ENCODE measurements around the gene BDP1. TPM values are rescaled to one million over a fixed set of nuclear protein-coding genes. Genes with fewer than 3 reads are reported as not detected.

The BDP1 gene
- total RNA-seq, 1 experiment from 2014 or later = 20.0 TPM

DNA sequence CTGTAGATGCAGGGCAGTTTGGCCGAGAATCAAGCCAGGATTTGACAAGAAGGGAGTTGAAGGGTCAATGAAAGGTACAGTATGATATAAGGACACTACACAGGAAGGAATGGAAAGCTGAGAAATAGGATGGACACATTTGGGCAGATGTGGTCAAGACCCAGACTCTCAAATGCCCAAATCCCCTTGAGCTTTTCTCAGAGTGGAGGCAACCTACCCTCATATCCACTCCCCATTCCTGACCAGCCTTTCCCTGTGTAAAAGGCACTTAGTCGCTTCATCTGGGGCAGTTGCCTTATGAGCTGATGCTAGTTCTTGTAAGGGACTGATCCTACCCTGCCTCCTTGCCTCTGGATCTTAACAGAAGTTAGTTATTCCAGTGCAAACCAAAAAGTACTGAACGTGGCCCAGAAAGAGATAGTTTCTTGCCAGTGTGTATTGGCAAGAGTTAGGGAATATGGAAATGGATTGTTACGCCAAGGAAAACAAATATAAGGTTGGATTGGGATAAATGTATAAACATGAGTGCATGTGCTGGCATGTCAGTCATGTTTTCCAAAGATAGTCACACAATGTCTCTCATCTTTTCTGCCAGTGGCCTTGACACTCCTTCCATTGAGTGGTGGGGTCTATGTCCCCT, 127.6 kb downstream of the BDP1 start:
- TF ChIP-seq, protein P1, sequence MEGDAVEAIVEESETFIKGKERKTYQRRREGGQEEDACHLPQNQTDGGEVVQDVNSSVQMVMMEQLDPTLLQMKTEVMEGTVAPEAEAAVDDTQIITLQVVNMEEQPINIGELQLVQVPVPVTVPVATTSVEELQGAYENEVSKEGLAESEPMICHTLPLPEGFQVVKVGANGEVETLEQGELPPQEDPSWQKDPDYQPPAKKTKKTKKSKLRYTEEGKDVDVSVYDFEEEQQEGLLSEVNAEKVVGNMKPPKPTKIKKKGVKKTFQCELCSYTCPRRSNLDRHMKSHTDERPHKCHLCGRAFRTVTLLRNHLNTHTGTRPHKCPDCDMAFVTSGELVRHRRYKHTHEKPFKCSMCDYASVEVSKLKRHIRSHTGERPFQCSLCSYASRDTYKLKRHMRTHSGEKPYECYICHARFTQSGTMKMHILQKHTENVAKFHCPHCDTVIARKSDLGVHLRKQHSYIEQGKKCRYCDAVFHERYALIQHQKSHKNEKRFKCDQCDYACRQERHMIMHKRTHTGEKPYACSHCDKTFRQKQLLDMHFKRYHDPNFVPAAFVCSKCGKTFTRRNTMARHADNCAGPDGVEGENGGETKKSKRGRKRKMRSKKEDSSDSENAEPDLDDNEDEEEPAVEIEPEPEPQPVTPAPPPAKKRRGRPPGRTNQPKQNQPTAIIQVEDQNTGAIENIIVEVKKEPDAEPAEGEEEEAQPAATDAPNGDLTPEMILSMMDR (conservative IDR thresholded peaks at IDR 0.05) = no peak
- TF ChIP-seq EZH2 (IDR thresholded peaks at IDR 0.05; ENCODE audit: low read depth) = no peak
- no peaks in the 10 kb centered on the region for H3K9me2 ChIP-seq (ENCODE audit: insufficient read depth)
- H3K36me3 ChIP-seq (ENCODE audit: low read depth) = no peaks in the 10 kb centered on the region
- POLR2A ChIA-PET (ENCODE audit: unreplicated experiment) = no interaction called here
- CTCF ChIA-PET = no interaction called here
- BruUV-seq (replicated peaks) = no TSS peak
- H3K27ac ChIP-seq = no peak overlapping the region
- intact Hi-C loops (cut with micrococcal nuclease; ENCODE audit: unreplicated experiment) = no loop called here
- H4K20me1 ChIP-seq (ENCODE audit: insufficient read depth) = no peaks in the 10 kb centered on the region
- no peaks in the 10 kb centered on the region for H3K27me3 ChIP-seq (ENCODE audit: insufficient read depth, low read depth)
- no peaks in the 10 kb centered on the region; the same call in 1 of the 2 replicates for H3K9me3 ChIP-seq (ENCODE audit: insufficient read depth, low read depth)
- peaks cover 12% of the 10 kb centered on the region for H3K4me1 ChIP-seq (replicated peaks; ENCODE audit: insufficient read depth)
- peaks cover 7% of the 10 kb centered on the region for H3K79me2 ChIP-seq (ENCODE audit: low read depth)
- no peak overlapping the region for H3K4me3 ChIP-seq
- no peak overlapping the region for H3K4me2 ChIP-seq
- DNase-seq = no peak
- H3F3A ChIP-seq (ENCODE audit: insufficient read depth, low read depth) = peaks cover 25% of the 10 kb centered on the region
- H2AFZ ChIP-seq = no peak overlapping the region

DNA sequence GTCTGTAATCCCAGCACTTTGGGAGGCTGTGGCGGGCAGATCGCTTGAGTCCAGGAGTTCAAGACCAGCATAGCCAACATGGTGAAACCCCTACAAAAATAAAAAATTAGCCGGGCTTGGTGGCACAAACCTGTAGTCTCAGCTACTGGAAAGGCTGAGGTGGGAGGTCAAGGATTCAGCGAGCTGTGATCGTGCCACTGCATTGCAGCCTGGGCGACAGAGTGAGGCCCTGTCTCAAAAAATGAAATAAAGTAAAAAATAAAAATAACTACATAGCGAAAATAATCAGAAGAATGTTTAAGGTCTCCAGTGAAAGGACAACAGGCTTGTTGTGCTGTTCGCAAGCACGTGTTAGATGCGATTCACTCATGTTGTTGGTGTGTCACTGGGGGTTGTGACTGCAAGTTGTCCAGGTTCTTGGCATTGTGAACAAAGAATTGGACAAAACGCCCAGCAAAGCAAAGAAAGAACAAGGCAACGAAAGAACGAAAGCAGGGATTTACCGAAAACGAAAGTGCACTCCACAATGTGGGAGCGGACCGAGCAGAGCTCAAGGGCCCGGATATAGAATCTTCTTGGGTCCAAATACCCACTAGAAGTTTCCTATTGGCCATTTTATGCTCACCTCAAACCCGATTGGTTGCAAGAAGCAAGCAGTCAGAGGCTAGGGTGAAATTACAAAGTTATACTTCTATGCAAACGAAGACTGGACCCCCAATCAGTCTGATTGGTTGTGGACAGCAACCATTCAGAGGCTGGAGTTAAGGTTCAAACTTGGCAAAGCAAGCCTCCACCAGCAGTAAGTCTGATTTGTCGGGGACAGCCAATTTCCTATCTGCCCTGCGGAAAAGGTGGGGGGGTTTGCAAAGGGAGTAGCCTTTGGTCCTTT, 130.8 kb downstream of the BDP1 start:
- Histone ChIP-seq H3F3A (ENCODE audit: insufficient read depth, low read depth) (peaks cover 22% of the 10 kb centered on the region), H3K9me2 (ENCODE audit: insufficient read depth) (no peaks in the 10 kb centered on the region), H3K4me1 (replicated peaks; ENCODE audit: insufficient read depth) (peaks cover 23% of the 10 kb centered on the region), H3K4me3 (peak overlapping the region; percentile 73), H3K27ac (peak overlapping the region; percentile 70), H4K20me1 (ENCODE audit: insufficient read depth) (no peaks in the 10 kb centered on the region), H2AFZ (peak overlapping the region; percentile 93), H3K27me3 (ENCODE audit: insufficient read depth, low read depth) (no peaks in the 10 kb centered on the region), H3K4me2 (peak overlapping the region; percentile 78), H3K36me3 (ENCODE audit: low read depth) (no peaks in the 10 kb centered on the region; the same call in 1 of the 2 replicates), H3K9me3 (ENCODE audit: insufficient read depth, low read depth) (no peaks in the 10 kb centered on the region; the same call in 1 of the 2 replicates), H3K79me2 (ENCODE audit: low read depth) (peaks cover 40% of the 10 kb centered on the region)
- intact Hi-C loops (cut with micrococcal nuclease; ENCODE audit: unreplicated experiment) = loop anchor here (2.0 kb wide), 1 partner anchor 15 kb away; no protein-coding TSS in a partner anchor
- TSS peak; percentile 95 for BruUV-seq (replicated peaks)
- ChIA-PET CTCF (interaction anchor here (1.9 kb wide), 1 partner anchor 15 kb away, joined by 14 read pairs; no protein-coding TSS in a partner anchor), POLR2A (ENCODE audit: unreplicated experiment) (interaction anchor here (0.6 to 1.0 kb wide), 2 partner anchors 8 to 30 kb away, joined by 3 to 5 read pairs; no protein-coding TSS in a partner anchor)
- no peak for TF ChIP-seq EZH2 (IDR thresholded peaks at IDR 0.05; ENCODE audit: low read depth)
- TF ChIP-seq, protein P1 (conservative IDR thresholded peaks at IDR 0.05) = no peak
- peak in 1 of 2 experiments; percentile 81 for DNase-seq
